HepG2 (cell line): Measurements from ENCODE around the gene TULP4. TPM values are rescaled to one million over a fixed set of nuclear protein-coding genes. Genes with fewer than 3 reads are reported as not detected.

Experiments used
- GLI4 ChIP-seq: sonication (generic); formaldehyde crosslinking; IDR thresholded peaks from 2 replicates; pipeline ENCODE4 v1.5.1; 2020; ENCODE audit warnings: missing genetic modification reagents, mild to moderate bottlenecking, moderate library complexity, borderline replicate concordance
- KDM6A ChIP-seq: IDR thresholded peaks from 2 replicates; pipeline ENCODE4 v1.6.1; 2016; ENCODE audit warnings: low read depth
- MBD4 ChIP-seq: IDR thresholded peaks from 2 replicates; pipeline ENCODE4 v1.6.1; 2012; ENCODE audit warnings: low read length, inconsistent platforms, borderline replicate concordance
- MED1 ChIP-seq: sonication (generic); formaldehyde crosslinking; IDR thresholded peaks from 2 replicates; pipeline ENCODE4 v1.4.0; 2020; ENCODE audit warnings: missing genetic modification reagents
- NONO ChIP-seq, 2 experiments: fragments of 450-650 bp in 1 of 2; sonication (generic) in 1 of 2; formaldehyde crosslinking in 1 of 2; IDR thresholded peaks in 1 of 2; conservative IDR thresholded peaks in 1 of 2; 2 replicates each; pipeline versions ENCODE4 v1.6.1 to v1.8.0; 2017 to 2022; ENCODE audit warnings: mild to moderate bottlenecking in 1 of 2, missing genetic modification reagents in 1 of 2, moderate library complexity in 1 of 2
- NR2F6 ChIP-seq, 2 experiments: IDR thresholded peaks; 2 replicates each; pipeline ENCODE4 v1.6.1; 2016; ENCODE audit warnings: antibody characterized with exemption in 1 of 2, mild to moderate bottlenecking in 1 of 2
- PITX1 ChIP-seq: sonication (generic); formaldehyde crosslinking; IDR thresholded peaks from 2 replicates; pipeline ENCODE4 v1.5.1; 2020; ENCODE audit warnings: mild to moderate bottlenecking, missing genetic modification reagents
- PLRG1 ChIP-seq: fragments of 450-650 bp; conservative IDR thresholded peaks from 2 replicates; pipeline ENCODE4 v1.6.1; 2016
- SMAD3 ChIP-seq: sonication (generic); formaldehyde crosslinking; IDR thresholded peaks from 2 replicates; pipeline ENCODE4 v1.4.0; 2020; ENCODE audit warnings: missing genetic modification reagents
- SMAD9 ChIP-seq: sonication (generic); formaldehyde crosslinking; IDR thresholded peaks from 2 replicates; pipeline ENCODE4 v1.5.1; 2020; ENCODE audit warnings: mild to moderate bottlenecking, missing genetic modification reagents
- ZNF329 ChIP-seq: sonication (generic); formaldehyde crosslinking; IDR thresholded peaks from 2 replicates; pipeline ENCODE4 v1.9.0; 2021; ENCODE audit warnings: low read depth, mild to moderate bottlenecking, missing genetic modification reagents
- ZNF713 ChIP-seq: sonication (generic); formaldehyde crosslinking; IDR thresholded peaks from 2 replicates; pipeline ENCODE4 v1.4.0; 2020; ENCODE audit warnings: mild to moderate bottlenecking, missing genetic modification reagents
- ZNF883 ChIP-seq: sonication (generic); formaldehyde crosslinking; IDR thresholded peaks from 2 replicates; pipeline ENCODE4 v1.5.1; 2020; ENCODE audit warnings: mild to moderate bottlenecking, missing genetic modification reagents; ENCODE audit errors: not compliant biosample characterization
- polyA plus RNA-seq, 8 experiments: library from polyadenylated mRNA; depleted of rRNA in 3 of 8; stranded (reverse) in 7 of 8; unstranded in 1 of 8; fragments of >200 nt; fragmentation: Illumina TruSeq in 4 of 8; extraction: Trizol in 4 of 8; gene quantifications; 2 replicates each; pipeline versions ENCODE4 v1.2.1 to v1.2.3, GENCODE V29; 2011 to 2016; ENCODE audit warnings: low read depth in 4 of 8, missing spikeins in 1 of 8, mixed read lengths in 1 of 8; ENCODE audit not compliant: insufficient read depth in 1 of 8
- total RNA-seq, 5 experiments: library from RNA; depleted of rRNA; stranded (reverse); fragments of >200 nt; fragmentation: Illumina TruSeq; extraction: Trizol; gene quantifications; 2 replicates each; pipeline ENCODE4 v1.2.3, GENCODE V29; 2016; ENCODE audit warnings: low read depth in 1 of 5
- TF ChIP-seq, protein P1 (sequence below): sonication (generic); formaldehyde crosslinking; IDR thresholded peaks from 2 replicates; pipeline ENCODE4 v1.8.1; 2023; ENCODE audit warnings: mild to moderate bottlenecking, missing genetic modification reagents
- TF ChIP-seq, protein P2 (sequence below): sonication (generic); formaldehyde crosslinking; IDR thresholded peaks from 2 replicates; pipeline ENCODE4 v1.9.0; 2022; ENCODE audit warnings: low read depth, missing genetic modification reagents
- TF ChIP-seq, protein P3 (sequence below): sonication (generic); formaldehyde crosslinking; IDR thresholded peaks from 2 replicates; pipeline ENCODE4 v1.4.0; 2020; ENCODE audit warnings: missing genetic modification reagents, borderline replicate concordance
- TF ChIP-seq, protein P4 (sequence below): IDR thresholded peaks from 2 replicates; pipeline ENCODE4 v1.6.1; 2016; ENCODE audit warnings: mild to moderate bottlenecking, missing biosample characterization, missing genetic modification reagents
- TF ChIP-seq, protein P5 (sequence below): sonication (generic); formaldehyde crosslinking; IDR thresholded peaks from 2 replicates; pipeline ENCODE4 v1.5.1; 2020; ENCODE audit warnings: missing genetic modification reagents, mild to moderate bottlenecking, borderline replicate concordance
- TF ChIP-seq, protein P6 (sequence below): IDR thresholded peaks from 2 replicates; pipeline ENCODE4 v1.6.1; 2016; ENCODE audit warnings: low read depth

The TULP4 gene
- total and polyA plus RNA-seq, 2 of the 13 experiments (the other 11 are each of a cell fraction or from before 2014, with no cell fraction given) = 21.1 to 122 TPM

DNA sequence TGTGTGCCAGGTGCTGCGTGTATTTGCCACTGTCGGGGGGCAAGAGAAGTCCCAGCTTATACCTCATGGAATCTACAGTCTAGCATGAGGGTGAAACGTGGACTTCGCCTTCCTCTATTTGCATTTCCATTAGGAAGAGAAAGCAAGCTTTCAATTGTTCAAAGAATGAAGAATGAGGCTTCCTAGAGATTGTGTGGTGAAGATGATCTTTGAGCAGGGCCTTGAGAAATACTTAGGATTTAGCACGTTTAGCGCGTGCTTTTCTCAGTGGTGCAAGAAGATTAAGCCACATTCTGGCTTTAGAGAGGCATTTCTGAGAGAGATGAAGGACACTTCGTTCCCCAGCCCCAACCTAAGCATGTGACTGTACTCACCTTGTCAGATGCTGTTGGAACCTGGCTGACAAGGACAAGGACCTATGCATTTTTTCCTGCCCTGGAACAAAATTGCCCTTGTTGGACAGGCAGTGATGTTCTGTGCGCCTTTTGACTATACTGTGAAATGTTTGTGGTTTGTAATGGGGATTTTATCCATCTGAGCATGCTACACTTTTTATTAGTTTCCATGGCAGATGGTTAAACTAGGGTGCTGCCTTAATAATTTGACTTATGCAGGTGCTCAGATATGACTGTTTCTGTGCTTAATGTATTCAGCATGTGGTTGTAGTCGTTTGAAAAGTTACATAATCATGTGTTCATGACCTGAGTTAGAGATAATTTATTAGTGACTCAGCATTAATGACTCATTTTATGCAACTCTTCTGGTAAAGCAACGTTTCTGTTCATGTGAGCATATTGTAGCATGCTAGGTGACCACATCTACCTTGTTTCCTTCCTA is 10.7 kb downstream of the TULP4 start (continued):
- TF ChIP-seq, protein P1, sequence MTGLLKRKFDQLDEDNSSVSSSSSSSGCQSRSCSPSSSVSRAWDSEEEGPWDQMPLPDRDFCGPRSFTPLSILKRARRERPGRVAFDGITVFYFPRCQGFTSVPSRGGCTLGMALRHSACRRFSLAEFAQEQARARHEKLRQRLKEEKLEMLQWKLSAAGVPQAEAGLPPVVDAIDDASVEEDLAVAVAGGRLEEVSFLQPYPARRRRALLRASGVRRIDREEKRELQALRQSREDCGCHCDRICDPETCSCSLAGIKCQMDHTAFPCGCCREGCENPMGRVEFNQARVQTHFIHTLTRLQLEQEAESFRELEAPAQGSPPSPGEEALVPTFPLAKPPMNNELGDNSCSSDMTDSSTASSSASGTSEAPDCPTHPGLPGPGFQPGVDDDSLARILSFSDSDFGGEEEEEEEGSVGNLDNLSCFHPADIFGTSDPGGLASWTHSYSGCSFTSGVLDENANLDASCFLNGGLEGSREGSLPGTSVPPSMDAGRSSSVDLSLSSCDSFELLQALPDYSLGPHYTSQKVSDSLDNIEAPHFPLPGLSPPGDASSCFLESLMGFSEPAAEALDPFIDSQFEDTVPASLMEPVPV (CRISPR knock-in tag) = peak; percentile 33; the same call in 1 of the 2 replicates
- TF ChIP-seq MBD4 (peak; percentile 94), MED1 (peak; percentile 91), PLRG1 (no peak), GLI4 (CRISPR knock-in tag) (no peak), SMAD9 (CRISPR knock-in tag) (no peak), NONO (IDR thresholded peaks at IDR 0.05) (no peak), NONO (CRISPR knock-in tag; conservative IDR thresholded peaks at IDR 0.05) (peak; percentile 56; the same call in 1 of the 2 replicates), ZNF713 (CRISPR knock-in tag) (no peak), SMAD3 (CRISPR knock-in tag) (no peak), NR2F6 (IDR thresholded peaks at IDR 0.05) (peak; percentile 70), NR2F6 (CRISPR knock-in tag; IDR thresholded peaks at IDR 0.05) (peak; percentile 71; the same call in 1 of the 2 replicates), KDM6A (CRISPR knock-in tag) (peak; percentile 85), PITX1 (CRISPR knock-in tag) (peak; percentile 94), ZNF883 (no peak), ZNF329 (CRISPR knock-in tag) (no peak)
- TF ChIP-seq, protein P2, sequence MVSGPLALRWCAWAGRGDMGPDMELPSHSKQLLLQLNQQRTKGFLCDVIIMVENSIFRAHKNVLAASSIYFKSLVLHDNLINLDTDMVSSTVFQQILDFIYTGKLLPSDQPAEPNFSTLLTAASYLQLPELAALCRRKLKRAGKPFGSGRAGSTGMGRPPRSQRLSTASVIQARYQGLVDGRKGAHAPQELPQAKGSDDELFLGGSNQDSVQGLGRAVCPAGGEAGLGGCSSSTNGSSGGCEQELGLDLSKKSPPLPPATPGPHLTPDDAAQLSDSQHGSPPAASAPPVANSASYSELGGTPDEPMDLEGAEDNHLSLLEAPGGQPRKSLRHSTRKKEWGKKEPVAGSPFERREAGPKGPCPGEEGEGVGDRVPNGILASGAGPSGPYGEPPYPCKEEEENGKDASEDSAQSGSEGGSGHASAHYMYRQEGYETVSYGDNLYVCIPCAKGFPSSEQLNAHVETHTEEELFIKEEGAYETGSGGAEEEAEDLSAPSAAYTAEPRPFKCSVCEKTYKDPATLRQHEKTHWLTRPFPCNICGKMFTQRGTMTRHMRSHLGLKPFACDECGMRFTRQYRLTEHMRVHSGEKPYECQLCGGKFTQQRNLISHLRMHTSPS = peak; percentile 61; the same call in 1 of the 2 replicates
- TF ChIP-seq, protein P3, sequence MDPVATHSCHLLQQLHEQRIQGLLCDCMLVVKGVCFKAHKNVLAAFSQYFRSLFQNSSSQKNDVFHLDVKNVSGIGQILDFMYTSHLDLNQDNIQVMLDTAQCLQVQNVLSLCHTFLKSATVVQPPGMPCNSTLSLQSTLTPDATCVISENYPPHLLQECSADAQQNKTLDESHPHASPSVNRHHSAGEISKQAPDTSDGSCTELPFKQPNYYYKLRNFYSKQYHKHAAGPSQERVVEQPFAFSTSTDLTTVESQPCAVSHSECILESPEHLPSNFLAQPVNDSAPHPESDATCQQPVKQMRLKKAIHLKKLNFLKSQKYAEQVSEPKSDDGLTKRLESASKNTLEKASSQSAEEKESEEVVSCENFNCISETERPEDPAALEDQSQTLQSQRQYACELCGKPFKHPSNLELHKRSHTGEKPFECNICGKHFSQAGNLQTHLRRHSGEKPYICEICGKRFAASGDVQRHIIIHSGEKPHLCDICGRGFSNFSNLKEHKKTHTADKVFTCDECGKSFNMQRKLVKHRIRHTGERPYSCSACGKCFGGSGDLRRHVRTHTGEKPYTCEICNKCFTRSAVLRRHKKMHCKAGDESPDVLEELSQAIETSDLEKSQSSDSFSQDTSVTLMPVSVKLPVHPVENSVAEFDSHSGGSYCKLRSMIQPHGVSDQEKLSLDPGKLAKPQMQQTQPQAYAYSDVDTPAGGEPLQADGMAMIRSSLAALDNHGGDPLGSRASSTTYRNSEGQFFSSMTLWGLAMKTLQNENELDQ (CRISPR knock-in tag) = peak; percentile 37; the same call in 1 of the 2 replicates
- TF ChIP-seq, protein P4, sequence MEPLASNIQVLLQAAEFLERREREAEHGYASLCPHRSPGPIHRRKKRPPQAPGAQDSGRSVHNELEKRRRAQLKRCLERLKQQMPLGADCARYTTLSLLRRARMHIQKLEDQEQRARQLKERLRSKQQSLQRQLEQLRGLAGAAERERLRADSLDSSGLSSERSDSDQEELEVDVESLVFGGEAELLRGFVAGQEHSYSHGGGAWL = no peak
- TF ChIP-seq, protein P5, sequence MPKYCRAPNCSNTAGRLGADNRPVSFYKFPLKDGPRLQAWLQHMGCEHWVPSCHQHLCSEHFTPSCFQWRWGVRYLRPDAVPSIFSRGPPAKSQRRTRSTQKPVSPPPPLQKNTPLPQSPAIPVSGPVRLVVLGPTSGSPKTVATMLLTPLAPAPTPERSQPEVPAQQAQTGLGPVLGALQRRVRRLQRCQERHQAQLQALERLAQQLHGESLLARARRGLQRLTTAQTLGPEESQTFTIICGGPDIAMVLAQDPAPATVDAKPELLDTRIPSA (CRISPR knock-in tag) = no peak
- TF ChIP-seq, protein P6, sequence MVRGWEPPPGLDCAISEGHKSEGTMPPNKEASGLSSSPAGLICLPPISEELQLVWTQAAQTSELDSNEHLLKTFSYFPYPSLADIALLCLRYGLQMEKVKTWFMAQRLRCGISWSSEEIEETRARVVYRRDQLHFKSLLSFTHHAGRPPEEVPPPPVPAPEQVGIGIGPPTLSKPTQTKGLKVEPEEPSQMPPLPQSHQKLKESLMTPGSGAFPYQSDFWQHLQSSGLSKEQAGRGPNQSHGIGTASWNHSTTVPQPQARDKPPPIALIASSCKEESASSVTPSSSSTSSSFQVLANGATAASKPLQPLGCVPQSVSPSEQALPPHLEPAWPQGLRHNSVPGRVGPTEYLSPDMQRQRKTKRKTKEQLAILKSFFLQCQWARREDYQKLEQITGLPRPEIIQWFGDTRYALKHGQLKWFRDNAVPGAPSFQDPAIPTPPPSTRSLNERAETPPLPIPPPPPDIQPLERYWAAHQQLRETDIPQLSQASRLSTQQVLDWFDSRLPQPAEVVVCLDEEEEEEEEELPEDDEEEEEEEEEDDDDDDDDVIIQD (CRISPR knock-in tag) = peak; percentile 80
